NCI-H2171 (cell line): ENCODE measurements around the gene UQCRC1.
"Not testable (repeated sequence)": the region's sequence is repeated elsewhere in the genome, so short reads cannot be mapped to it uniquely, and the experiment has no call there.

Experiments
- DNase-seq: peaks from one replicate; lab custom pipeline; 2025; lab: John Stamatoyannopoulos, UW

Gene UQCRC1

DNA sequence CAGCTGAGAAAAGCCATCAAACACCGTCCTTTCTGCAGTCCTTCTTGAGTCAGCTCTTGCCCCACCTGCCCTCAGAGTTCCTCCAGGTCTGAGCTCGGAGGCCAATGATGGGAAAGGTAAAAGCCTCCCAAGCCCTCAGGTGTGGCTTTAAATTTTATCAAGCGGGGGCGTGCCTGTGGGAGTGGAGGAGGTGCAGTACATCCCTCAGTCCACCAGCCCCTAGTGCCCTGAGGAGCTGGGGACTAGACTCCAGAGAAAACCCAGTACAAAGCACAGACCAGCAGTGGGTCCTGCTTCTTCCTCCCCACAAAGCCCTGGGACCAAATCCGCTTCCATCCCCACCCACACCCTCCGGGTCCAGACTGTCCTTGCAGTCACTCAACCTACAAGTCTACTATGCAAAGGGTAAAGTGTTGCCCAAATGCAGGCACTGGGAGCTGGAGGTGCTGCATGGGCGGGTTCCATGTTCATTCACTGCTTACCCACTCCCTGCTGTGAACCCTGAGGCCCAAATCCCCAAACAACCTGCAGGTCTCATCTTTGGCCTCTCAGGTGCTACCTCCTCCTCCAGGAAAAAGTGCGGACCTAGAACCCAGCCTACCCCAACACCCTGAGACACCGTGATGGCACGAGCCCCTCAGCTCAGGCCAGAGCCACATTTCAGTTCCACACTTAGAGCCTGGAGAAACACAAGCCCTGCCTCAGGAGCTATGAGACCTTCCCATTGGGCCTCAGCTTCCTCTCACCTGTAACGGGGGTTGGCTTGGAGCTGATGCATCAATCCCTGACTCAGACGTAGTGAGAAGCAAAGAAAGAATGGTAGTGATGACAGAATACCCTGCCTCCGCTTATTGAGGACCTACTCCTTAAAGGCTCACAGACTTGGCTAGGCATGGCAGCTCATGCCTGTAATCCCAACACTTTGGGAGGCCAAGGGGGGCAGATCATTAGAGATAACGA, 55.3 kb downstream of the UQCRC1 start:
- no peak for DNase-seq

DNA sequence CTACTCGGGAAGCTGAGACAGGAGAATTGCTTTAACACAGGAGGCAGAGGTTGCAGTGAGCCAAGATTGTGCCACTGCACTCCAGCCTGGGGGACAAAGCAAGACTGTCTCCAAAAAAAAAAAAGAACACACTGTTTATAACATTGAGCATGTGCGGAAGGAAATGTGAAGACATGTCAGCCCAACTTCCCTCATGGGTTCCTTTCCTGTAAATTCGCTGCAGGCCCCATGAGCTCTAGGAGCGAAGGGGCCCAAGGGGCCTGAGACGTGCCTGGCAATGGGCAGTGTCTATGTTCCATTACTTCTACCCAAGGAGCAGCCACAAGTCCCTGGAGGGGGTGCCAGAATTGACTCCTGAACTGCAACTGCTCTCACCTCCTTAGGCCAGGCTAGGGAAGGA, 56.1 kb downstream of the UQCRC1 start:
- DNase-seq: no peak

DNA sequence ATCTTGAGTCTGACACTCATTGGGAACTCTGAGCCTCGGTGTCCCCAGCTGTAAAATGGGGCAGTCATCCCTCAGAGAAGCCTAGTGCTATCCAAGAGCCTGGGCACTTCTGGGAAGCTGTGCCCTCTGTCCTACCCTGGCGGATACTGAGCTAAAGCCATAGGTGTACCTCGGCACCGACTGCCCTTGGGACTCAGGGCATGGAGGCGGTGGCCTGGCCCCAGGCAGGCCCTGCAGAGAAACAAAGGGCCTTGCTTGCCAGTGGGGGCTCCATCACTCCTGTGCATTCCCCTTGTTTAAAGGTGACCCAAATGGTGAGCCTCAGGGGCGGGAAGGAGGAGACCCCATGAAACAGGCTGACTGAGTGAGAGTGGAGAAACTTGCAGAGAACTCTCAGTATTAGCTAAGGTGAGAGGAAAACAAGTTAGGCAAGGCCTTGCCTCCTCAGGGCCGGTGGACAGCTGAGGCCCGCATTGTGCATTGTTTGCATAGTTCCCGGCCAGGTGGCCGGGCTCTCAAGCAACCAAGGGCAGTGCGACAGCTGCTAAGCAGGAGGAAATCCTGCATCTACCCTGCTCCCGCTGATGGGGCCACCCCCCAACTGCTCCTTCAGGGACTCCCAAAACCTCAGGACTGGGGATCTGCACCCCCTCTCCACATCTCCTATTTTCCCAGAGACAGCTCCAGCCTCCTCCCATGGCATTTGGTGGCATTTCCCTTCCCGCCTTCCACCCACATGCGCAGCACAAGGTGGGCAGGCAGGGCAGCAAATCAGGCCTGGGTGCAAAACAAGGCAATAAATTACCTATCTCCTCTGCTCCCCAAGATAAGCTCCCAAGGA, 57.1 kb downstream of the UQCRC1 start:
- no peak for DNase-seq

DNA sequence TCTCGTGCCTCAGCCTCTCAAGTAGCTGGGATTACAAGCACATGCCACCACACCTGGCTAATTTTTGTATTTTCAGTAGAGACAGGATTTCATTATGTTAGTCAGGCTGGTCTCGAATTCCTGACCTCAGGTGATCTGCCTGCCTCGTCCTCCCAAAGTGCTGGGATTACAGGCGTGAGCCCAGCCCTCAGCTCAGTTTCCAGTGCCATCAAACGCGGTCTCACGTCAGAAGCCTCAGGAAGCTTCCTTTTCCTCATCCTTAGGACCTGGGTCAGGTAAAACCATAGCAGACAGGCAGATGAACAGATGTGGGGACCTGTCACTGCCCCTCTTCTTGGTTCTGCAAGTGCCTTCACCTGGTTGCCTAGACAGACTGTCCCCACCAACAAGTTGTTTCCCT, 57.8 kb downstream of the UQCRC1 start:
- DNase-seq: not testable (repeated sequence)
